ENCODE results near the gene DLG2. TPM values are rescaled to one million over a fixed set of nuclear protein-coding genes. Genes with fewer than 3 reads are reported as not detected.

The DLG2 gene
- total and polyA plus RNA-seq, 9 of the 15 experiments (the other 6 are each of a cell fraction or from before 2014, with no cell fraction given): 0.52 to 1.6 (median 0.95) TPM

DNA sequence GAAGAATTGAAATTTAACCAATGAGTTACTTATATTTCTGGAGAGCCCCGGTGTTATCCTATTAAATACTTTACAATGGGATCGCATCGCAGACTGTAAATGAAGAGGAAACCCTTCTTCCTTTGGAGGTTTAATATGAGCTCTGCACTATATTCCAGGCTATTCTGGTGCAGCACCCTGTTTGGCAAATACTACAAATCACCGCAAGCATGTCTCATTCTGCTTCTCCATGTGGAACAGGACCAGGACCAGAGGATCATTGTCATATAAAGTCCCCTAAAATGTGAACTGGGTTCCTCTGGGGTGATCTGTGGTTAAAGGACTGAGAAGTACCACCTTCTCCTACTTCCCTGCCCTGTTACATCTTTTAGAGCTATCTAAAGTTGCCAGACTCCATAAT is 703.7 kb downstream of the DLG2 start:
- Histone ChIP-seq H3K27me3 (ENCODE audit: control insufficient read depth in 2 of 2, insufficient read depth in 2 of 2, low read length in 2 of 2) (no peaks in the 10 kb centered on the region), H3K4me3 (no peak overlapping the region), H3K4me2 (ENCODE audit: insufficient read depth, low read length) (no peak overlapping the region), H3K4me1 (replicated peaks in 1 of 2; ENCODE audit: control insufficient read depth in 2 of 2, insufficient read depth in 2 of 2, low read length in 2 of 2) (no peaks in the 10 kb centered on the region), H3K27ac (ENCODE audit: extremely low read depth, low read depth, low read length) (no peak overlapping the region), H3K9me3 (replicated peaks; ENCODE audit: control insufficient read depth, insufficient read depth, low read depth, low read length) (no peaks in the 10 kb centered on the region), H4K20me1 (replicated peaks; ENCODE audit: control insufficient read depth, insufficient read depth, low read length) (no peaks in the 10 kb centered on the region), H3K9me1 (ENCODE audit: control insufficient read depth, insufficient read depth, low read length) (no peaks in the 10 kb centered on the region), H2AFZ (ENCODE audit: low read depth, low read length) (no peak overlapping the region), H3K9ac (ENCODE audit: insufficient read depth in 1 of 2, low read depth in 2 of 2, low read length in 2 of 2) (no peak overlapping the region), H3K36me3 (ENCODE audit: control insufficient read depth, insufficient read depth, low read length) (no peaks in the 10 kb centered on the region), H3K79me2 (ENCODE audit: control insufficient read depth, insufficient read depth, low read length) (no peaks in the 10 kb centered on the region)
- DNase-seq (ENCODE audit: extremely low read depth in 1 of 4, low spot score in 3 of 4) (no peak), ATAC-seq (no peak), FAIRE-seq (no peak)
- no TSS peak for BruUV-seq (replicated peaks)
- ChIA-PET POLR2A (no interaction called here), CTCF (ENCODE audit: low intra/inter-chr PET ratio) (no interaction called here)
- intact Hi-C loops (cut with micrococcal nuclease): no loop called here
- WGBS (ENCODE audit: insufficient coverage, low coverage, missing lambda C conversion rate): 0% methylated on average over 4 of the region's 4 CpGs
- in situ Hi-C loops (cut with MboI): no loop called here
- TF ChIP-seq MXI1 (IDR thresholded peaks at IDR 0.05; ENCODE audit: low read depth, low read length) (no peak), NFIC (IDR thresholded peaks at IDR 0.05) (no peak), SP2 (IDR thresholded peaks at IDR 0.05; ENCODE audit: extremely low read depth, low read depth, low read length, poor library complexity, severe bottlenecking) (no peak), PTRF (tag; IDR thresholded peaks at IDR 0.05) (no peak), FOXJ2 (tag; IDR thresholded peaks at IDR 0.05) (no peak), NR4A1 (CRISPR knock-in tag; IDR thresholded peaks at IDR 0.05) (no peak), NR4A1 (tag; IDR thresholded peaks at IDR 0.05) (no peak), TAF9B (IDR thresholded peaks at IDR 0.05; ENCODE audit: partially characterized antibody) (no peak), CREBBP (IDR thresholded peaks at IDR 0.05; ENCODE audit: low read depth, low read length) (no peak), ZNF239 (CRISPR knock-in tag; IDR thresholded peaks at IDR 0.05) (no peak), NRF1 (conservative IDR thresholded peaks at IDR 0.05 in 1 of 2, IDR thresholded peaks at IDR 0.05 in 1 of 2) (no peak), CBFA2T3 (IDR thresholded peaks at IDR 0.05) (no peak)
- TF ChIP-seq, protein P1, sequence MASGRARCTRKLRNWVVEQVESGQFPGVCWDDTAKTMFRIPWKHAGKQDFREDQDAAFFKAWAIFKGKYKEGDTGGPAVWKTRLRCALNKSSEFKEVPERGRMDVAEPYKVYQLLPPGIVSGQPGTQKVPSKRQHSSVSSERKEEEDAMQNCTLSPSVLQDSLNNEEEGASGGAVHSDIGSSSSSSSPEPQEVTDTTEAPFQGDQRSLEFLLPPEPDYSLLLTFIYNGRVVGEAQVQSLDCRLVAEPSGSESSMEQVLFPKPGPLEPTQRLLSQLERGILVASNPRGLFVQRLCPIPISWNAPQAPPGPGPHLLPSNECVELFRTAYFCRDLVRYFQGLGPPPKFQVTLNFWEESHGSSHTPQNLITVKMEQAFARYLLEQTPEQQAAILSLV (tag; IDR thresholded peaks at IDR 0.05): no peak
- TF ChIP-seq, protein P2, sequence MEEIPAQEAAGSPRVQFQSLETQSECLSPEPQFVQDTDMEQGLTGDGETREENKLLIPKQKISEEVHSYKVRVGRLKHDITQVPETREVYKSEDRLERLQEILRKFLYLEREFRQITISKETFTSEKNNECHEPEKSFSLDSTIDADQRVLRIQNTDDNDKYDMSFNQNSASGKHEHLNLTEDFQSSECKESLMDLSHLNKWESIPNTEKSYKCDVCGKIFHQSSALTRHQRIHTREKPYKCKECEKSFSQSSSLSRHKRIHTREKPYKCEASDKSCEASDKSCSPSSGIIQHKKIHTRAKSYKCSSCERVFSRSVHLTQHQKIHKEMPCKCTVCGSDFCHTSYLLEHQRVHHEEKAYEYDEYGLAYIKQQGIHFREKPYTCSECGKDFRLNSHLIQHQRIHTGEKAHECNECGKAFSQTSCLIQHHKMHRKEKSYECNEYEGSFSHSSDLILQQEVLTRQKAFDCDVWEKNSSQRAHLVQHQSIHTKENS (CRISPR knock-in tag; IDR thresholded peaks at IDR 0.05): no peak

Measured in K562 (cell line).